Gastrocnemius medialis (tissue), 4 donors: Measurements from ENCODE around the gene SEPTIN3. TPM values are rescaled to one million over a fixed set of nuclear protein-coding genes. Genes with fewer than 3 reads are reported as not detected.
A peak's percentile ranks its signal among the peaks of the same experiment; 100 is the strongest.

ENCODE experiments used
- ATAC-seq, 2 donors: fragments of 150-250 bp; one replicate each; pipeline ENCODE4 v1.9.1; 2016
- DNase-seq, 2 donors: peaks; one replicate each; pipeline ENCODE4 v3.0.0-alpha.2; 2019
- H3K27ac ChIP-seq, 4 donors: fragments of 200-600 bp; sonication (generic); 1 replicate in 1 of 4; 2 replicates in 3 of 4; pipeline ENCODE4 v1.5.1; 2016 to 2018; ENCODE audit warnings: mild to moderate bottlenecking in 2 of 4, moderate library complexity in 1 of 4
- H3K27me3 ChIP-seq, 3 donors: fragments of 200-600 bp; sonication (generic) in 2 of 3; 1 replicate in 1 of 3; 2 replicates in 2 of 3; pipeline versions ENCODE4 v1.5.1 to v1.6.0; 2016 to 2019; ENCODE audit warnings: mild to moderate bottlenecking in 1 of 3, moderate library complexity in 1 of 3
- H3K36me3 ChIP-seq, 2 donors: fragments of 200-600 bp; sonication (generic) in 1 of 2; one replicate each; pipeline ENCODE4 v1.5.1; 2017 to 2018
- H3K4me1 ChIP-seq, 2 donors: fragments of 200-600 bp; sonication (generic) in 1 of 2; one replicate each; pipeline ENCODE4 v1.5.1; 2016 to 2017; ENCODE audit warnings: mild to moderate bottlenecking in 2 of 2
- H3K4me3 ChIP-seq, 4 donors: fragments of 200-600 bp; sonication (generic) in 3 of 4; 1 replicate in 1 of 4; 2 replicates in 3 of 4; pipeline ENCODE4 v1.5.1; 2016 to 2019; ENCODE audit warnings: mild to moderate bottlenecking in 2 of 4
- H3K9me3 ChIP-seq, 3 donors: fragments of 200-600 bp; sonication (generic) in 2 of 3; 1 replicate in 1 of 3; 2 replicates in 2 of 3; pipeline ENCODE4 v1.5.1; 2016 to 2019
- CTCF ChIP-seq, 5 experiments: fragments of 450-650 bp in 3 of 5; fragments of 200-600 bp in 2 of 5; sonication (generic) in 2 of 5; IDR thresholded peaks in 4 of 5; conservative IDR thresholded peaks in 1 of 5; 1 replicate in 4 of 5; 2 replicates in 1 of 5; pipeline ENCODE4 v1.5.1; 2016 to 2019; ENCODE audit warnings: antibody characterized with exemption in 5 of 5, mild to moderate bottlenecking in 3 of 5, moderate library complexity in 3 of 5
- POLR2A ChIP-seq, 2 donors: fragments of 450-650 bp; IDR thresholded peaks; one replicate each; pipeline ENCODE4 v1.6.1; 2017; ENCODE audit warnings: antibody characterized with exemption in 2 of 2, mild to moderate bottlenecking in 2 of 2, moderate library complexity in 2 of 2
- in situ Hi-C, 4 donors: fragments of 200-750 bp; cut with MboI; loops; one replicate each; pipeline versions ENCODE4 v1.15.0 to v1.8.0; 2017; ENCODE audit warnings: low sequenced_read_pairs in 4 of 4
- intact Hi-C: fragments of 100-400 bp; cut with DNase I; formaldehyde crosslinking; loops from one replicate; pipeline ENCODE4 v1.15.1; 2023; ENCODE audit warnings: low total_unique reads
- total RNA-seq, 4 donors: library from RNA; depleted of rRNA; stranded (reverse); fragments of >200 nt; gene quantifications; one replicate each; pipeline versions ENCODE4 v1.1.0 to v1.2.3, GENCODE V29; 2016

SEPTIN3 gene
- total RNA-seq, 4 donors from 2014 or later: 0.18 TPM; not detected in 3

DNA sequence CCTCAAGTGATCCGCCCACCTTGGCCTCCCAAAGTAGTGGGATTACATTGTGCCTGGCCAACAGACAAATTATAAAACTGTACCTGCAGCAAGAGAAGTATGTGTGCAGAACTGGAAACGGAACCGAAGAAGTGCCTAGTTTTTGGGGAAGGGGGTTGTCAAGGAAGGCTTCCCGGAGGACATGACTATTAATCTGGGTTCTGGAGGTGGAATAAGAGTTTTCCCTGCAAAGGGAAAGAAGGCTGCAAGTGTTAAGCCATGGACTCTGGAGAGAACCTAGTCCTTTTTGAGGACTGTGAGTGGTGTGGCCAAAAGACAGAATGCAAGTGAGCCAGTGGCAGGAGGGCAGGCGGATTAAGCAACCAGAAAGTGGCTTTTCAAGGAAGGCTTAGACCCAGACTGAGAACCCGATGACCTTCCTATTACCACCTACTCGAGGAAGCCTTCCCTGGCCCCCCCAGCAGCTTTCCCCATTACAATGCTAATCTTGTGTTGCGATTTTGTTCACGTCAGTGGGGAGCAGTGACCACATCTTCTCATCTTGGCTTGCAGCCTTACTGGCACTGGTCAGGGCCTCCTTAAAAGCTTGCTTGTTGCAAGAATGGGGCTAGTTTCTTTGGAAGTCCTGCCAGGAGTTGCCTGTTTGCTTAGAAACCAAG is 5.7 kb upstream of the SEPTIN3 start:
- no peaks in the 10 kb centered on the region for H3K4me1 ChIP-seq
- H3K36me3 ChIP-seq: no peaks in the 10 kb centered on the region
- no peak overlapping the region for H3K27ac ChIP-seq
- no peaks in the 10 kb centered on the region for H3K27me3 ChIP-seq
- DNase-seq (no peak), ATAC-seq (no peak)
- intact Hi-C loops (loop anchor here (10.0 kb wide), 1 partner anchor 151 kb away; no protein-coding TSS in a partner anchor), in situ Hi-C loops (loop anchor here in 3 of 4 donors (10.0 to 25.0 kb wide), 2 partner anchors 471 to 474 kb away; partner anchors contain the start of gene NFAM1 (in 3 of the 3))
- H3K4me3 ChIP-seq: no peak overlapping the region
- TF ChIP-seq CTCF (IDR thresholded peaks at IDR 0.05 in 4 of 5, conservative IDR thresholded peaks at IDR 0.05 in 1 of 5): no peak
- TF ChIP-seq POLR2A (IDR thresholded peaks at IDR 0.05): no peak
- no peaks in the 10 kb centered on the region for H3K9me3 ChIP-seq

DNA sequence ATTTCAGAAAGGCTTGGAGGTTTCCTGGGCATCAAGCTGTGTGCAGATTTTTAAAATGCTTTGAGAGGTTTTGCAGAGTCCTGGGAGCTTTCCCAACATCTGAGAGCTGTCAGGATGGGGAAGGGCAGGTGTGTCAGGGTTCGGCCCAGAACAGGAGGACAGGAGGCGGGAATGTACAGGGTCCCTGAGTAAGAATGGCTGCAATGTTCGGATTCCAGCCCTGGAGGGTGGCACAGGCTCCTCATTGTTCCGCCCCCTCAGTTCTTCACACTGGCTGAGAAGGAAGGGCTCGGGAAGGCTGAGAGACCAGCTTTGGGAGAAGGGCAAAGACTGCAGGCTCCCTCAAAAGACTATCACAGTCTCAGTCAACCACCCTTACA is 5.1 kb upstream of the SEPTIN3 start:
- no peaks in the 10 kb centered on the region for H3K4me1 ChIP-seq
- no peaks in the 10 kb centered on the region for H3K27me3 ChIP-seq
- no peaks in the 10 kb centered on the region for H3K36me3 ChIP-seq
- DNase-seq: no peak
- no peak overlapping the region for H3K27ac ChIP-seq
- no peak for ATAC-seq
- TF ChIP-seq CTCF (IDR thresholded peaks at IDR 0.05 in 4 of 5, conservative IDR thresholded peaks at IDR 0.05 in 1 of 5): no peak
- no peak for TF ChIP-seq POLR2A (IDR thresholded peaks at IDR 0.05)
- intact Hi-C loops: loop anchor here (10.0 kb wide), 1 partner anchor 151 kb away; no protein-coding TSS in a partner anchor
- no peaks in the 10 kb centered on the region for H3K9me3 ChIP-seq
- H3K4me3 ChIP-seq: no peak overlapping the region
- in situ Hi-C loops: loop anchor here in 3 of 4 donors (10.0 to 25.0 kb wide), 2 partner anchors 471 to 473 kb away; partner anchors contain the start of gene NFAM1 (in 3 of the 3)

- TF ChIP-seq POLR2A (IDR thresholded peaks at IDR 0.05): no peak
- TF ChIP-seq CTCF (IDR thresholded peaks at IDR 0.05 in 4 of 5, conservative IDR thresholded peaks at IDR 0.05 in 1 of 5): no peak
- no peak overlapping the region for H3K4me3 ChIP-seq
- in situ Hi-C loops (loop anchor here in 3 of 4 donors (10.0 to 25.0 kb wide), 2 partner anchors 469 to 471 kb away; partner anchors contain the start of gene NFAM1 (in 3 of the 3)), intact Hi-C loops (loop anchor here (10.0 kb wide), 1 partner anchor 149 kb away; no protein-coding TSS in a partner anchor)
- H3K4me1 ChIP-seq: no peaks in the 10 kb centered on the region
- ATAC-seq: no peak
- no peaks in the 10 kb centered on the region for H3K9me3 ChIP-seq
- no peak overlapping the region for H3K27ac ChIP-seq
- DNase-seq: no peak
- H3K36me3 ChIP-seq: no peaks in the 10 kb centered on the region
- no peaks in the 10 kb centered on the region for H3K27me3 ChIP-seq
Measured at GRCh38 chr22:41966225-41966606, 3.0 kb upstream of the SEPTIN3 start.

DNA sequence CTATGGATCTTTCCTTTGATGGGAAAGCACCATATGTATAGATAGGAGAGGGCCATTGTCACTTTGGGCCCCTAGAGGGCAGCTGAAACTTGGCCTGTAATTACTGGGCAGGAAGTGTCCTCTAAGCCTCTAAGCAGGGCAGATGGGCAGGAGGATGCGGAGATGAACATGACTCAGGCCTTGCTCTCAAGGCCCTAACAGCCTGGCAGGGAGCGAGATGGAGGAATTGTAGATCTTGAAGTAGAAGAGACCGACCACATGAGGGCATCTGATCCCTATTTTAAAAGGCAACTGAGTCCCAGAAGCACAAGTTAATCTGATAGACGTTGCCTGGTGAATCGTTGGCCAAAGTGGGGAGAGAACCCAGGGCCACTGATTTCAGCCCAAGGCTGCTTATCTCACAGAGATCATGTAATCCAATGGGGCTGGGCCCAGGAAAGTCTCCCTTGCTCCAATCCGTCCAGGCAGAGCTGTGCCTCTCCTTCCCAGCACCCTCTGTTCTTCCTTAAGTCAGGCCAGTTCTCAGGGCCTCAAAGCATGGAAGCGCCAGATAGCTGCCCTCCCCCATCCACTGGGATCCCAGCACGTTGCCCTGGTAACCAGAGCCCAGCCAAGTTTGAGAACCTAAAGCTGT is 2.5 kb upstream of the SEPTIN3 start:
- in situ Hi-C loops: loop anchor here in 3 of 4 donors (10.0 to 25.0 kb wide), 2 partner anchors 468 to 471 kb away; partner anchors contain the start of gene NFAM1 (in 3 of the 3)

More for the DNA sequence above, 2.5 kb upstream of the SEPTIN3 start:
- TF ChIP-seq CTCF (IDR thresholded peaks at IDR 0.05 in 4 of 5, conservative IDR thresholded peaks at IDR 0.05 in 1 of 5): peak in 4 of 5 experiments; percentile 14 to 26 (median 18)
- TF ChIP-seq POLR2A (IDR thresholded peaks at IDR 0.05): no peak
- DNase-seq (no peak), ATAC-seq (no peak)
- Histone ChIP-seq H3K36me3 (no peaks in the 10 kb centered on the region), H3K9me3 (no peaks in the 10 kb centered on the region), H3K4me3 (no peak overlapping the region), H3K27ac (no peak overlapping the region), H3K4me1 (no peaks in the 10 kb centered on the region), H3K27me3 (no peaks in the 10 kb centered on the region)
- intact Hi-C loops: loop anchor here (10.0 kb wide), 1 partner anchor 148 kb away; no protein-coding TSS in a partner anchor
